Upper lobe of right lung (tissue), 1 donor: ENCODE data around the gene ZNF583. TPM values are rescaled to one million over a fixed set of nuclear protein-coding genes. Genes with fewer than 3 reads are reported as not detected.

ENCODE experiments used
- ATAC-seq: fragments of 200-7000 bp; cut with Tn5 transposase; one replicate; pipeline ENCODE4 v1.9.1; 2020; ENCODE audit warnings: mild to moderate bottlenecking, moderate library complexity
- DNase-seq: peaks from one replicate; pipeline ENCODE4 v3.0.0-alpha.2; 2020
- H3K27ac ChIP-seq: fragments of 200-600 bp; one replicate; pipeline ENCODE4 v1.8.0; 2022
- H3K27me3 ChIP-seq: fragments of 200-600 bp; one replicate; pipeline ENCODE4 v1.8.0; 2022; ENCODE audit warnings: mild to moderate bottlenecking
- H3K36me3 ChIP-seq: fragments of 200-600 bp; one replicate; pipeline ENCODE4 v1.8.0; 2022
- H3K4me1 ChIP-seq: fragments of 200-600 bp; one replicate; pipeline ENCODE4 v1.8.0; 2022
- H3K4me3 ChIP-seq: fragments of 200-600 bp; one replicate; pipeline ENCODE4 v1.8.0; 2022; ENCODE audit warnings: mild to moderate bottlenecking
- H3K9me3 ChIP-seq: fragments of 200-600 bp; one replicate; pipeline ENCODE4 v1.8.0; 2022
- intact Hi-C: fragments of 100-400 bp; cut with DNase I; formaldehyde crosslinking; loops from one replicate; pipeline ENCODE4 v1.11.0; 2022
- total RNA-seq: library from RNA; stranded (reverse); fragmentation: NEBNext Ultra II Directional; extraction: Animal tissue kit (Norgen Biotek cat#: 25700); gene quantifications from one replicate; pipeline ENCODE4 v1.2.1, GENCODE V29; 2021
- TF ChIP-seq, protein P1 (sequence below): fragments of 200-600 bp; IDR thresholded peaks from one replicate; pipeline ENCODE4 v1.8.0; 2022; ENCODE audit warnings: antibody characterized with exemption
- donor health status: DM: no; HTN: yes; CAD: no; lungs with severe emphysema.

ZNF583 gene
- total RNA-seq, 1 donor from 2014 or later: 9.3 TPM

DNA sequence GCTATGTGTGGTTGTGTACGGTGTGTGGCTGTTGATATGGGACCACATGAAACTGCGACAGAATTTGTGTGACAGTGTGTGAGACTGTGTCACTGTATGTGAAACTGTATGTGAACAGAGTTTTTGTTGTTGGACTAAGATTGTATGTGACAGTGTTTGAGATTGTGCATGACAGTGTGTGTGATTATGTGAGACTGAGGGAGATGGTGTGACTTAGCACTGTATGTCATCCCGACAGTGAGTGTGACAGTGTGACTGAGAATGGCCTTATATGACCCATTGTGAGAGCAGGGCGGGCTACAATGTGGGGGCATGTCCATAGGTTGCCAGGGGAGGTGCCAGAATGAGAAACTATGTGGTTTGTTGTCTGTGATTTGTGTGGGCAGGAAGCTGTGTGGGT lies 930 bp downstream of the ZNF583 start:
- no peak for ATAC-seq
- peak overlapping the region; percentile 76 for H3K4me3 ChIP-seq
- H3K4me1 ChIP-seq: peaks cover 7% of the 10 kb centered on the region
- intact Hi-C loops: no loop called here
- H3K36me3 ChIP-seq: peaks cover 28% of the 10 kb centered on the region
- no peak overlapping the region for H3K27ac ChIP-seq
- H3K9me3 ChIP-seq: peaks cover 14% of the 10 kb centered on the region
- H3K27me3 ChIP-seq: no peaks in the 10 kb centered on the region
- no peak for DNase-seq
- TF ChIP-seq, protein P1, sequence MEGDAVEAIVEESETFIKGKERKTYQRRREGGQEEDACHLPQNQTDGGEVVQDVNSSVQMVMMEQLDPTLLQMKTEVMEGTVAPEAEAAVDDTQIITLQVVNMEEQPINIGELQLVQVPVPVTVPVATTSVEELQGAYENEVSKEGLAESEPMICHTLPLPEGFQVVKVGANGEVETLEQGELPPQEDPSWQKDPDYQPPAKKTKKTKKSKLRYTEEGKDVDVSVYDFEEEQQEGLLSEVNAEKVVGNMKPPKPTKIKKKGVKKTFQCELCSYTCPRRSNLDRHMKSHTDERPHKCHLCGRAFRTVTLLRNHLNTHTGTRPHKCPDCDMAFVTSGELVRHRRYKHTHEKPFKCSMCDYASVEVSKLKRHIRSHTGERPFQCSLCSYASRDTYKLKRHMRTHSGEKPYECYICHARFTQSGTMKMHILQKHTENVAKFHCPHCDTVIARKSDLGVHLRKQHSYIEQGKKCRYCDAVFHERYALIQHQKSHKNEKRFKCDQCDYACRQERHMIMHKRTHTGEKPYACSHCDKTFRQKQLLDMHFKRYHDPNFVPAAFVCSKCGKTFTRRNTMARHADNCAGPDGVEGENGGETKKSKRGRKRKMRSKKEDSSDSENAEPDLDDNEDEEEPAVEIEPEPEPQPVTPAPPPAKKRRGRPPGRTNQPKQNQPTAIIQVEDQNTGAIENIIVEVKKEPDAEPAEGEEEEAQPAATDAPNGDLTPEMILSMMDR: no peak

DNA sequence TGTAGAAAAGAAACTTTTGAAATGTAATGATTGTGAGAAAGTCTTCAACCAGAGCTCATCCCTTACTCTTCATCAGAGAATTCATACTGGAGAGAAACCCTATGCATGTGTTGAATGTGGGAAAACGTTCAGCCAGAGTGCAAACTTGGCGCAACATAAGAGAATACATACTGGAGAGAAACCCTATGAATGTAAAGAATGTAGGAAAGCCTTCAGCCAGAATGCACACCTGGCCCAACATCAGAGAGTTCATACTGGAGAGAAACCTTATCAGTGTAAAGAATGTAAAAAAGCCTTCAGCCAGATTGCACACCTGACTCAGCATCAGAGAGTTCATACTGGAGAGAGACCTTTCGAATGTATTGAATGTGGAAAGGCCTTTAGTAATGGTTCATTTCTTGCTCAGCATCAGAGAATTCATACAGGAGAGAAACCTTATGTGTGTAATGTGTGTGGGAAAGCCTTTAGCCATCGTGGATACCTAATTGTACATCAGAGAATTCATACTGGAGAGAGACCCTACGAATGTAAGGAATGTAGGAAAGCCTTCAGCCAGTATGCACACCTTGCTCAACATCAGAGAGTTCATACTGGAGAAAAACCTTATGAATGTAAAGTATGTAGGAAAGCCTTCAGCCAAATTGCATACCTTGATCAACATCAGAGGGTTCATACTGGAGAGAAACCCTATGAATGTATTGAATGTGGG lies 19.3 kb downstream of the ZNF583 start:
- Histone ChIP-seq H3K4me1 (no peaks in the 10 kb centered on the region), H3K36me3 (no peaks in the 10 kb centered on the region), H3K9me3 (peaks cover 99% of the 10 kb centered on the region), H3K4me3 (no peak overlapping the region), H3K27ac (no peak overlapping the region), H3K27me3 (no peaks in the 10 kb centered on the region)
- DNase-seq (no peak), ATAC-seq (no peak)
- intact Hi-C loops: no loop called here
- TF ChIP-seq, protein P1: no peak

DNA sequence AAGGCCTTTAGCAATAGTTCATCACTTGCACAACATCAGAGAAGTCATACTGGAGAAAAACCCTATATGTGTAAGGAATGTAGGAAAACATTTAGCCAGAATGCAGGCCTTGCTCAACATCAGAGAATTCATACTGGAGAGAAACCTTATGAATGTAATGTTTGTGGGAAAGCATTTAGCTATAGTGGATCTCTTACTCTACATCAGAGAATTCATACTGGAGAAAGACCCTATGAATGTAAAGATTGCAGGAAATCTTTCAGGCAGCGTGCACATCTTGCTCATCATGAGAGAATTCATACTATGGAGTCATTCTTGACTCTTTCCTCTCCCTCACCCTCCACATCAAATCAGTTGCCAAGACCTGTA lies 19.8 kb downstream of the ZNF583 start:
- no peak for ATAC-seq
- no peak overlapping the region for H3K4me3 ChIP-seq
- intact Hi-C loops: no loop called here
- peaks cover 99% of the 10 kb centered on the region for H3K9me3 ChIP-seq
- TF ChIP-seq, protein P1: no peak
- no peaks in the 10 kb centered on the region for H3K36me3 ChIP-seq
- H3K27ac ChIP-seq: no peak overlapping the region
- no peak for DNase-seq
- no peaks in the 10 kb centered on the region for H3K27me3 ChIP-seq
- no peaks in the 10 kb centered on the region for H3K4me1 ChIP-seq

- intact Hi-C loops: no loop called here
- Histone ChIP-seq H3K36me3 (no peaks in the 10 kb centered on the region), H3K4me1 (no peaks in the 10 kb centered on the region), H3K4me3 (no peak overlapping the region), H3K9me3 (peaks cover 82% of the 10 kb centered on the region), H3K27me3 (no peaks in the 10 kb centered on the region), H3K27ac (no peak overlapping the region)
- no peak for DNase-seq
- no peak for ATAC-seq
- TF ChIP-seq, protein P1: no peak
Measured at GRCh38 chr19:56441206-56441792, 37.2 kb downstream of the ZNF583 start.

DNA sequence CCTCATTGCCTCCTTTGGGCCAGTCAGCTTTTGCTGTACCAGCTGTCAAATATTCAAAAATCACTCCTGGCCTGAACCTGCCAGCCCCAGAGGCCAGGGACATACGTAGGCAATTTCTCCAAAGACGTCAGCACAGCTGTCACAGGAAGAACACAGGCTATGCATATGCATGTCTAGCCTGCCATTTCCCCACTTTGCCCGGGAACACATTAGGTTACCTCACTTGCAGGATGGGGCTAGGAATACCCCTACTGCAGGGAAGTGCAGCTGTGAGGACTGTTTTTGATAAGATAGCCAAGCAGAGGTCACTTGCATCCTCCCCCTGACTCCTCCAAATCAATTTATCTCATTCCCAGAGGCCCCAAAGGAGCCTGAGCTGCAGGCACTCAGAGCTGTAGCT lies 70.2 kb downstream of the ZNF583 start:
- H3K36me3 ChIP-seq: no peaks in the 10 kb centered on the region
- H3K27me3 ChIP-seq: no peaks in the 10 kb centered on the region
- peaks cover 2% of the 10 kb centered on the region for H3K4me1 ChIP-seq
- H3K4me3 ChIP-seq: no peak overlapping the region
- no peak overlapping the region for H3K27ac ChIP-seq
- TF ChIP-seq, protein P1: no peak
- intact Hi-C loops: no loop called here
- H3K9me3 ChIP-seq: no peaks in the 10 kb centered on the region
- DNase-seq (no peak), ATAC-seq (no peak)
